Measurements from ENCODE around the gene GALNS.
A peak's percentile ranks its signal among the peaks of the same experiment; 100 is the strongest.

The GALNS gene

DNA sequence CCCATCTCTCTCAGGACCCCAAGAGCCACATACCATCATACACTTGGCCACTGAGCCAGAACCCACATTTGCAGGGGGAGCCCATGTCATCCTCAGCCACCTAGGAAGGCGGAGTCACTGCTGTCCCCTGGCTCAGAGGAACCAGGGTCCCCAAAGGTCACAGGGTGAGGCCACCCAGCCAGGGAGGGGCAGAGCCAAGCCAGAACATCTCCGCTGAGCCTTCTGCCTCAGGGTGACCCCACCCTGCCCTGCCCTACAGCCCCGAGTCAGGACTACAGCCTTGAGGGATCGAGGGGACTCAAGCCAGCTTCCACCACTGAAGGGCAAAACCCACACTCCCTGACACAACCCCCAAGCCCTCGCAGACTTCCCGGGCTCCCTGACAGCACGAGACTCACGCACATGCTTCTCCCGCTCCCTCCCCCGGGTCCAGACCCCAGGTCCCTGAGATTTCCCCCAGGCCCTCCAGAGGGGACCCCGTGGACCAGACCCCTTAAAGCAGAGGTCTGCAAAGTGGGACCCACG lies 89.1 kb downstream of the GALNS start:
- DNase-seq (ENCODE audit: low read depth, low spot score) = no peak
- H3K9me3 ChIP-seq (ENCODE audit: insufficient read depth, low read length) = no peaks in the 10 kb centered on the region
- H3K4me3 ChIP-seq (ENCODE audit: insufficient read length, low read depth) = no peak overlapping the region
- H3K9ac ChIP-seq (ENCODE audit: insufficient read length, low read depth) = peak overlapping the region; percentile 17
- H3K27me3 ChIP-seq (ENCODE audit: insufficient read depth, insufficient read length) = peaks cover 59% of the 10 kb centered on the region
- peaks cover 28% of the 10 kb centered on the region for H3K36me3 ChIP-seq (ENCODE audit: insufficient read depth, insufficient read length, low read length)
- peaks cover 65% of the 10 kb centered on the region for H3K4me1 ChIP-seq (ENCODE audit: insufficient read depth, insufficient read length)
- no peak for TF ChIP-seq ZNF274 (IDR thresholded peaks at IDR 0.05; ENCODE audit: low read depth, low read length)
- no peak for TF ChIP-seq YY1 (IDR thresholded peaks at IDR 0.05; ENCODE audit: insufficient read depth, insufficient read length)
- no peak for TF ChIP-seq SUZ12 (IDR thresholded peaks at IDR 0.05; ENCODE audit: extremely low read depth, insufficient read depth, insufficient read length)

DNA sequence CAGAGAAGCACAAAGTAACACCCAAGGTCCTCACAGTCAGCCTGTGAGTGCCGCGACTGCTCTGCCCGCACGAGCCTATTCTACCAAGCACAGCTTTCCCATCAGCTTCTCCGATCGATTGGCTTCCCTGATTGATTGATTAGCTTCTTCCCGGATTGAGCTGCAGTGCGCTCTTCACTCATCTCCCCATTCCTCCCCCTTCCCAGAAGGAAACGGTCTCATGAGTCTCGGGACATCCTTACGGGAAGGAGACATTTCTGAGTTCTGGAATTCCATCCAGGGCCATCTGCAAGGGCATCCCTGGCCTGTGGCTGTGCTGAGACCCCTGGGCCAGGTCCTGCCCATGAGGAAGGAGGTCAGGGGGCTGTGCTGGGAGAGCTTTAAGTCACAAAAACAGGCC lies 89.8 kb downstream of the GALNS start:
- H3K27me3 ChIP-seq (ENCODE audit: insufficient read depth, insufficient read length) = peaks cover 56% of the 10 kb centered on the region
- DNase-seq (ENCODE audit: low read depth, low spot score) = no peak
- peak overlapping the region; percentile 36 for H3K9ac ChIP-seq (ENCODE audit: insufficient read length, low read depth)
- H3K4me3 ChIP-seq (ENCODE audit: insufficient read length, low read depth) = no peak overlapping the region
- no peaks in the 10 kb centered on the region for H3K9me3 ChIP-seq (ENCODE audit: insufficient read depth, low read length)
- no peak for TF ChIP-seq YY1 (IDR thresholded peaks at IDR 0.05; ENCODE audit: insufficient read depth, insufficient read length)
- no peak for TF ChIP-seq SUZ12 (IDR thresholded peaks at IDR 0.05; ENCODE audit: extremely low read depth, insufficient read depth, insufficient read length)
- H3K4me1 ChIP-seq (ENCODE audit: insufficient read depth, insufficient read length) = peaks cover 70% of the 10 kb centered on the region
- H3K36me3 ChIP-seq (ENCODE audit: insufficient read depth, insufficient read length, low read length) = peaks cover 30% of the 10 kb centered on the region

DNA sequence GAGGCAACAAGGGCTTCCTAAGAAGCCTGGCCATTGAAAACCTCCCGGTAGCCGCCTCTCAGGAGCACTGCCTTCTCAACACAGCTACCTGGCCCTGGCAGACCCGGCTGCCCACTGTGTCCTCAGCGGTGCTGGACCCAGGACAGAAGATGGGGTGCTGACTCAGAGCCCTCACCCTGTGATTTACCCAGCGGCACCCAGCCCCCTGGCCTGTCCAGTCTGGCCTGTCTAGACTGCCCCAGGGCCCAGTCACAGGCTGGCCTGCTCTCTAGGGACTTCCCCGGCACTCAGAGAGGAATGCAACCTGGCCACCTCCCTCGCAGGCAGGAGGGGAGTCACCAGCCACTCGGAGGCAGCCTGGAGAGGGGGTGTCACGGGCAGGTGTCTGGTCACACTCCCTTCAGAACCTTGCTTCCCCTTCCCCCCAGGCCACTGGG lies 91.8 kb downstream of the GALNS start:
- H3K4me3 ChIP-seq (ENCODE audit: insufficient read length, low read depth) = no peak overlapping the region
- peaks cover 68% of the 10 kb centered on the region for H3K4me1 ChIP-seq (ENCODE audit: insufficient read depth, insufficient read length)
- TF ChIP-seq ZNF274 (IDR thresholded peaks at IDR 0.05; ENCODE audit: low read depth, low read length) = no peak
- no peak for TF ChIP-seq YY1 (IDR thresholded peaks at IDR 0.05; ENCODE audit: insufficient read depth, insufficient read length)
- TF ChIP-seq SUZ12 (IDR thresholded peaks at IDR 0.05; ENCODE audit: extremely low read depth, insufficient read depth, insufficient read length) = no peak

DNA sequence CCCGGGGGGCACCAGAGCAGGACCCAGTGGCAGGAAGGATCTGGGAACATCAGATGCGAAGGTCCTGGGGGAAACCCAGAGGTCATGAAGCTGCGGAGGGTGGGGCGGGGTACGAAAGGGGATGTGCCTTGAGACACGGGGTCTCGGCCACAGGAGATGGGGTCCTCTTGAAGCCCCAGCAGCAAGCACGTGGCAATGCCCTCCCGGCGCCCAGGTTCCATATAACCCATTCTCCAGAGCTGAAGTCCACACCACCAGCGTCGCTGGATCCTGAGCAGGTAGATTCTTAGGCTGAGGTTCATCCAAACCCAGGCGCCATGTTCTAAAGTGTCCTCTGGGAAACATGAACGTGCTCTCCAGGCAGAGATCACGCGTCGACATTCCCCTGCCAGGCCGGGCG lies 92.7 kb downstream of the GALNS start:
- H3K36me3 ChIP-seq (ENCODE audit: insufficient read depth, insufficient read length, low read length) = peaks cover 40% of the 10 kb centered on the region

More for the DNA sequence above, 91.8 kb downstream of the GALNS start:
- Histone ChIP-seq H3K9me3 (ENCODE audit: insufficient read depth, low read length) (no peaks in the 10 kb centered on the region), H3K36me3 (ENCODE audit: insufficient read depth, insufficient read length, low read length) (peaks cover 39% of the 10 kb centered on the region), H3K9ac (ENCODE audit: insufficient read length, low read depth) (no peak overlapping the region), H3K27me3 (ENCODE audit: insufficient read depth, insufficient read length) (peaks cover 45% of the 10 kb centered on the region)
- DNase-seq (ENCODE audit: low read depth, low spot score) = no peak

More for the DNA sequence above, 92.7 kb downstream of the GALNS start:
- H3K9me3 ChIP-seq (ENCODE audit: insufficient read depth, low read length) = no peaks in the 10 kb centered on the region
- TF ChIP-seq SUZ12 (IDR thresholded peaks at IDR 0.05; ENCODE audit: extremely low read depth, insufficient read depth, insufficient read length) (no peak), YY1 (IDR thresholded peaks at IDR 0.05; ENCODE audit: insufficient read depth, insufficient read length) (no peak), ZNF274 (IDR thresholded peaks at IDR 0.05; ENCODE audit: low read depth, low read length) (no peak)
- no peak overlapping the region for H3K9ac ChIP-seq (ENCODE audit: insufficient read length, low read depth)
- no peak overlapping the region for H3K4me3 ChIP-seq (ENCODE audit: insufficient read length, low read depth)
- H3K4me1 ChIP-seq (ENCODE audit: insufficient read depth, insufficient read length) = peaks cover 68% of the 10 kb centered on the region
- peaks cover 45% of the 10 kb centered on the region for H3K27me3 ChIP-seq (ENCODE audit: insufficient read depth, insufficient read length)
- DNase-seq (ENCODE audit: low read depth, low spot score) = no peak

All from NT2/D1 (cell line).